CD4-positive, alpha-beta T cell treated with Interleukin-2 at 100 ng/mL for 4 hours (primary cell): ENCODE measurements around the gene DHRS7B.

Experiments used
- DNase-seq: peaks from one replicate; pipeline ENCODE4 v3.0.0-alpha.2; 2020; ENCODE audit warnings: low spot score

DHRS7B gene

GRCh38 chr17:21240369-21241055, 113.7 kb downstream of the DHRS7B start:
- DNase-seq, result no peak
